Natural killer cell (primary cell): Measurements from ENCODE around the gene SRP54. TPM values are rescaled to one million over a fixed set of nuclear protein-coding genes. Genes with fewer than 3 reads are reported as not detected.

ENCODE experiments used
- ATAC-seq, 3 donors: fragments of 150-1000 bp in 2 of 3; fragments of 200-7000 bp in 1 of 3; cut with Tn5 transposase; 1 replicate in 1 of 3; 2 replicates in 2 of 3; pipeline ENCODE4 v1.10.0; 2021; ENCODE audit warnings: mild to moderate bottlenecking in 2 of 3, moderate library complexity in 2 of 3
- DNase-seq, 2 donors: peaks; one replicate each; pipeline versions ENCODE4 v3.0.0 to v3.0.0-alpha.2; 2013 to 2021; ENCODE audit warnings: mixed read lengths in 1 of 2
- H3K27ac ChIP-seq: one replicate; pipeline ENCODE4 v1.5.1; 2013; ENCODE audit warnings: mild to moderate bottlenecking, low read length
- H3K27me3 ChIP-seq: one replicate; pipeline ENCODE4 v1.6.1; 2013; ENCODE audit warnings: low read length; ENCODE audit not compliant: control insufficient read depth, insufficient read depth
- H3K36me3 ChIP-seq: one replicate; pipeline ENCODE4 v1.6.1; 2013; ENCODE audit warnings: low read length; ENCODE audit not compliant: control insufficient read depth, insufficient read depth
- H3K4me1 ChIP-seq: one replicate; pipeline ENCODE4 v1.6.1; 2013; ENCODE audit warnings: low read length; ENCODE audit not compliant: control insufficient read depth, insufficient read depth
- H3K4me3 ChIP-seq: one replicate; pipeline ENCODE4 v1.5.1; 2013; ENCODE audit warnings: low read length
- H3K9me3 ChIP-seq: one replicate; pipeline ENCODE4 v1.6.1; 2013; ENCODE audit warnings: low read length; ENCODE audit not compliant: control insufficient read depth, insufficient read depth
- H3K27ac Mint-ChIP-seq, 2 donors: one replicate each; pipeline ENCODE4 v1.8.0; 2022; ENCODE audit warnings: mild to moderate bottlenecking in 2 of 2, mixed read lengths in 2 of 2, moderate library complexity in 1 of 2
- H3K27me3 Mint-ChIP-seq, 2 donors: one replicate each; pipeline ENCODE4 v1.8.0; 2022; ENCODE audit warnings: low read depth in 2 of 2, mixed read lengths in 2 of 2
- H3K36me3 Mint-ChIP-seq: one replicate; pipeline ENCODE4 v1.8.0; 2022; ENCODE audit warnings: mixed read lengths
- H3K4me1 Mint-ChIP-seq, 2 donors: one replicate each; pipeline ENCODE4 v1.8.0; 2022; ENCODE audit warnings: mixed read lengths in 2 of 2
- H3K4me3 Mint-ChIP-seq: one replicate; pipeline ENCODE4 v1.8.0; 2022; ENCODE audit warnings: mild to moderate bottlenecking, moderate library complexity, mixed read lengths
- H3K9me3 Mint-ChIP-seq, 2 donors: one replicate each; pipeline ENCODE4 v1.8.0; 2022; ENCODE audit warnings: mixed read lengths in 2 of 2
- WGBS: methylation state at CpG from one replicate; pipeline ENCODE4 v1.1.7; 2013; ENCODE audit warnings: missing lambda C conversion rate; ENCODE audit not compliant: insufficient coverage; 5-methylcytosine and 5-hydroxymethylcytosine counted together
- intact Hi-C: fragments of 100-400 bp; cut with micrococcal nuclease; formaldehyde crosslinking; loops from one replicate; pipeline ENCODE4 v1.14.2; 2022
- total RNA-seq, 4 donors: library from RNA; stranded (reverse); fragments of 120-200 nt in 1 of 4; gene quantifications; one replicate each; pipeline versions ENCODE4 v1.2.3 to v1.2.4, GENCODE V29; 2013 to 2022
- TF ChIP-seq, protein P1 (sequence below): fragments of 200-600 bp; IDR thresholded peaks from one replicate; pipeline ENCODE4 v1.8.0; 2022; ENCODE audit warnings: antibody characterized with exemption

The SRP54 gene
- total RNA-seq, 3 donors from 2014 or later (not counting 1 experiment from before 2014, with no cell fraction given), result 41.2 to 63.2 (median 48.8) TPM

DNA sequence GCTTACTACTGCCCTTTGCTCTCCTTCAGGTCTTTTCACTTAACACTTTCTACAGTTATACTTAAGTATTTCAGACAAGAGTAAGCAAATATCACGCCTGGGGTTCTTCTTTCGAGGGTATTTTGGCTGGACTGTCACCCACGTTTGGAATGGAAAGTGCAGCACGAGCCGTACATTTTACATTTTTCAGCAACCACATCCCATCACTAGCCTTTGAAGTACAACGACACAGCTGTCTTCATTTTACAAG, 62.9 kb downstream of the SRP54 start:
- TF ChIP-seq, protein P1, sequence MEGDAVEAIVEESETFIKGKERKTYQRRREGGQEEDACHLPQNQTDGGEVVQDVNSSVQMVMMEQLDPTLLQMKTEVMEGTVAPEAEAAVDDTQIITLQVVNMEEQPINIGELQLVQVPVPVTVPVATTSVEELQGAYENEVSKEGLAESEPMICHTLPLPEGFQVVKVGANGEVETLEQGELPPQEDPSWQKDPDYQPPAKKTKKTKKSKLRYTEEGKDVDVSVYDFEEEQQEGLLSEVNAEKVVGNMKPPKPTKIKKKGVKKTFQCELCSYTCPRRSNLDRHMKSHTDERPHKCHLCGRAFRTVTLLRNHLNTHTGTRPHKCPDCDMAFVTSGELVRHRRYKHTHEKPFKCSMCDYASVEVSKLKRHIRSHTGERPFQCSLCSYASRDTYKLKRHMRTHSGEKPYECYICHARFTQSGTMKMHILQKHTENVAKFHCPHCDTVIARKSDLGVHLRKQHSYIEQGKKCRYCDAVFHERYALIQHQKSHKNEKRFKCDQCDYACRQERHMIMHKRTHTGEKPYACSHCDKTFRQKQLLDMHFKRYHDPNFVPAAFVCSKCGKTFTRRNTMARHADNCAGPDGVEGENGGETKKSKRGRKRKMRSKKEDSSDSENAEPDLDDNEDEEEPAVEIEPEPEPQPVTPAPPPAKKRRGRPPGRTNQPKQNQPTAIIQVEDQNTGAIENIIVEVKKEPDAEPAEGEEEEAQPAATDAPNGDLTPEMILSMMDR, result no peak
- Mint-ChIP-seq H3K4me1 (peaks cover 25 to 31% of the 10 kb centered on the region in 2 donors), H3K4me3 (peak overlapping the region; percentile 97), H3K27ac (peak overlapping the region; percentile 91 to 93), H3K36me3 (no peaks in the 10 kb centered on the region), H3K27me3 (no peaks in the 10 kb centered on the region), H3K9me3 (no peaks in the 10 kb centered on the region)
- H3K9me3 ChIP-seq, result no peaks in the 10 kb centered on the region
- H3K4me1 ChIP-seq, result peaks cover 11% of the 10 kb centered on the region
- intact Hi-C loops, result loop anchor here (1.0 to 5.0 kb wide), 5 partner anchors 63 to 372 kb away; partner anchors contain the start of genes PRORP and SRP54
- peak in 1 of 3 donors; percentile 17 for ATAC-seq
- H3K36me3 ChIP-seq, result no peaks in the 10 kb centered on the region
- H3K4me3 ChIP-seq, result peak overlapping the region; percentile 49
- DNase-seq, result no peak
- 0% methylated on average over 6 of the region's 6 CpGs for WGBS
- H3K27me3 ChIP-seq, result no peaks in the 10 kb centered on the region
- H3K27ac ChIP-seq, result peak overlapping the region; percentile 88

DNA sequence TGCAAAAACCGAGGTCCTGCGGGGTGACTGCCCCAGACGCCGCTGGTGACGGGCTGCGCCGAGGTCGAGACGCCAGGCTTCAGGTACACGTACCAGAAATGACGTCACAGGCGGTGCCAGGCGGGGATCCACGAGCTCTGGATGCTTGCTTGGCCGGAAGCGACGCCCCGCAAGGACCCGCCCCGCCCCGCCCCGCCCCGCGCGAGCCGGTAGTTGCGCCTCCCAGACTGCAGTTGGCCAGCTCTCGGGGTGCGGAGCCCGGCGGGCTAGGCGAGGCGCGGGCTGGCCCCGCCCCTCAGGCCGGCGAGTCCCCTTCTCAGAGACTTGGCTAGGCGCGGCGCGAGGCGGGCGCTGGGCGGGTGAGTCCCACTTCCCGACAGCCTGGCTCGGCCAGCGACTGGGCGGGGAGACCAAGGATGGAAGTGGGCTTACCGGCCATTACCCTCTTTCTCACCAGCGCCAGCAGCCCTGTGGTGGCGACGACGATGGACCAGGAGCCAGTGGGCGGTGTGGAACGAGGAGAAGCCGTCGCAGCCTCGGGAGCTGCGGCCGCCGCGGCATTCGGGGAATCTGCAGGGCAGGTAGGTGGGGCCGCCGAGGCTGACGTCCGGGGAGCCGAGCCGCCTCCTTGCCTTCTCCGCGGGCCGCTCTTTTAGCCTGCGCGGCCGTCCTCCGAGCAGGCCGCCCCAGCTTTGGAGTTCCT, 63.4 kb downstream of the SRP54 start, which contains the start of gene FAM177A1:
Gene FAM177A1 (plus strand): TSS at position 225 of the 703 bp plus-strand sequence. CDS start 192 bp downstream, at position 417.
- ATAC-seq (peak; percentile 86 to 96 (median 87)), DNase-seq (peak; percentile 94 to 100)
- Histone ChIP-seq H3K27me3 (no peaks in the 10 kb centered on the region), H3K36me3 (no peaks in the 10 kb centered on the region), H3K4me3 (peak within 1 kb of the TSS; percentile 97), H3K4me1 (peaks cover 11% of the 10 kb centered on the region), H3K27ac (peak within 1 kb of the TSS; percentile 100), H3K9me3 (no peaks in the 10 kb centered on the region)
- WGBS, result under 1% methylated on average over 77 of the region's 77 CpGs
- H3K27ac Mint-ChIP-seq, result peak within 1 kb of the TSS; percentile 91 to 93
- no peaks in the 10 kb centered on the region for H3K9me3 Mint-ChIP-seq
- H3K36me3 Mint-ChIP-seq, result no peaks in the 10 kb centered on the region
- TF ChIP-seq, protein P1, result no peak
- intact Hi-C loops, result loop anchor here (1.0 to 5.0 kb wide), 5 partner anchors 64 to 371 kb away; partner anchors contain the start of genes PRORP and SRP54
- no peaks in the 10 kb centered on the region for H3K27me3 Mint-ChIP-seq
- peak within 1 kb of the TSS; percentile 97 for H3K4me3 Mint-ChIP-seq
- H3K4me1 Mint-ChIP-seq, result peaks cover 25 to 31% of the 10 kb centered on the region in 2 donors

DNA sequence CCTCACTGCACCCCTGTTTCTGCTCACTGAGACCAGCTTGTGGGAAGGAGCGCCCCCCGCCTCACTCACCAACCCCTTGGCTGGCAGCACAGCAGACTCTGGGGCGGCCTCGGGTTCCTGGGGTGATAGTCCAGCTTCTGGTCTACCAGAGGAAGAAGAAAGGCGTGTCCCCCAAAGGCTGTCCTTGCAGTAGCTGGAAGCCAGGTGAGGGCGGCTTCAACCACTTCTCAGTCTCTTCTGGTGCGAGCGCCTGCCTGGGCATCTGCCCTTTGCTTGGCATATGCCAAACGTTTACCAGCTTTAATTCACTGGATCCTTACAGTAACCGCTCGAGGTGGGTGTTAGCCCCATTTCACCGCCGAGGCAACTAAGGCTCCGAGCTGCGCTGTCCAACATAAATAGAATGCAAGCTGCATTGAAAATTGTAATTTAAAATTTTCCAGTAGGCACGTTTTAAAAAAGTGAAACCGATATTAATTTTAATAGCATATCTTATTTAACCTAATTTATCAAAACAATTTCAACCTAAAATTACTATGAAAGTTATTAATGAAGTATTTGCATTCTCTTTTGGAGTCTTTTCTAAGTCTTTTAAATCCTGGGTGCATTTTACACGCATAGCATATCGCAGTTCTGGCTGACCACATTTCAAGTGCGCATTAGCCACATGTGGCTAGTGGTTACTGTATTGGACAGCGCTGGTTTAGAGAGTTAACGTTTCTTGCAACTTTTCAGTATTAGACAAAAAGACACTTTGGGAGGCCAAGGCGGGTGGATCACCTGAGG, 64.2 kb downstream of the SRP54 start:
- intact Hi-C loops, result loop anchor here (1.0 to 5.0 kb wide), 5 partner anchors 65 to 370 kb away; partner anchors contain the start of genes PRORP and SRP54
- H3K27ac Mint-ChIP-seq, result peak overlapping the region; percentile 91 to 93
- peak overlapping the region; percentile 97 for H3K4me3 ChIP-seq
- H3K27me3 Mint-ChIP-seq, result no peaks in the 10 kb centered on the region
- no peaks in the 10 kb centered on the region for H3K36me3 ChIP-seq
- no peaks in the 10 kb centered on the region for H3K36me3 Mint-ChIP-seq
- H3K27me3 ChIP-seq, result no peaks in the 10 kb centered on the region
- peak overlapping the region; percentile 100 for H3K27ac ChIP-seq
- H3K9me3 ChIP-seq, result no peaks in the 10 kb centered on the region
- H3K4me1 ChIP-seq, result peaks cover 11% of the 10 kb centered on the region
- H3K4me1 Mint-ChIP-seq, result peaks cover 25 to 31% of the 10 kb centered on the region in 2 donors
- peak overlapping the region; percentile 97 for H3K4me3 Mint-ChIP-seq
- WGBS, result 8% methylated on average over 19 of the region's 23 CpGs
- H3K9me3 Mint-ChIP-seq, result no peaks in the 10 kb centered on the region
- TF ChIP-seq, protein P1, result no peak
- ATAC-seq (peak in 2 of 3 donors; percentile 0), DNase-seq (peak in 1 of 2 donors; percentile 33)
